Neural cell (in vitro differentiated cells): ENCODE measurements around the gene DCAF16. TPM values are rescaled to one million over a fixed set of nuclear protein-coding genes. Genes with fewer than 3 reads are reported as not detected.

Experiments
- H2AFZ ChIP-seq: fragments of 200-600, 300-800 bp; sonication (generic), shearing (Covaris generic); 2 replicates; pipeline ENCODE4 v1.6.0; 2014; ENCODE audit warnings: low read depth, mild to moderate bottlenecking, antibody characterized with exemption, low read length, moderate library complexity
- H3F3A ChIP-seq: fragments of 200-600 bp; shearing (Covaris generic); 2 replicates; pipeline ENCODE4 v1.6.1; 2016; ENCODE audit warnings: mild to moderate bottlenecking, moderate library complexity, mixed read lengths, antibody characterized with exemption, low read length; ENCODE audit not compliant: insufficient read depth, poor library complexity, severe bottlenecking
- H3K27ac ChIP-seq: fragments of 200-600, 300-800 bp; sonication (generic), shearing (Covaris generic); 2 replicates; pipeline ENCODE4 v1.5.1; 2014; ENCODE audit warnings: mild to moderate bottlenecking, low read length, moderate library complexity
- H3K27me3 ChIP-seq: fragments of 300-800, 200-600 bp; sonication (generic), shearing (Covaris generic); 2 replicates; pipeline ENCODE4 v1.6.0; 2014; ENCODE audit warnings: mild to moderate bottlenecking, low read depth, low read length, moderate library complexity; ENCODE audit not compliant: insufficient read depth
- H3K36me3 ChIP-seq: fragments of 300-800, 200-600 bp; sonication (generic), shearing (Covaris generic); 2 replicates; pipeline ENCODE4 v1.5.1; 2014; ENCODE audit warnings: mild to moderate bottlenecking, antibody characterized with exemption, low read length, moderate library complexity; ENCODE audit not compliant: insufficient read depth
- H3K4me2 ChIP-seq: fragments of 300-800, 200-600 bp; sonication (generic), shearing (Covaris generic); 2 replicates; pipeline ENCODE4 v1.6.0; 2014; ENCODE audit warnings: mild to moderate bottlenecking, low read length
- H3K4me3 ChIP-seq: fragments of 300-800, 200-600 bp; sonication (generic), shearing (Covaris generic); 2 replicates; pipeline ENCODE4 v1.5.1; 2014; ENCODE audit warnings: mild to moderate bottlenecking, low read length, moderate library complexity
- H3K79me2 ChIP-seq: fragments of 200-600 bp; shearing (Covaris generic); replicated peaks from 2 replicates; pipeline ENCODE4 v1.6.0; 2014; ENCODE audit warnings: mild to moderate bottlenecking, low read length, moderate library complexity; ENCODE audit not compliant: insufficient read depth
- H3K9ac ChIP-seq: fragments of 300-800, 200-600 bp; sonication (generic), shearing (Covaris generic); 2 replicates; pipeline ENCODE4 v1.6.1; 2016; ENCODE audit warnings: mild to moderate bottlenecking, low read length, mixed read lengths
- H3K9me2 ChIP-seq: fragments of 200-600 bp; shearing (Covaris generic); 2 replicates; pipeline ENCODE4 v1.6.1; 2016; ENCODE audit warnings: mild to moderate bottlenecking, low read length, mixed read lengths; ENCODE audit not compliant: insufficient read depth
- H3K9me3 ChIP-seq: fragments of 200-600, 300-800 bp; sonication (generic), shearing (Covaris generic); 2 replicates; pipeline ENCODE4 v1.6.1; 2016; ENCODE audit warnings: mild to moderate bottlenecking, mixed run types, low read length, moderate library complexity, mixed read lengths
- H4K20me1 ChIP-seq: fragments of 200-600 bp; shearing (Covaris generic); 2 replicates; pipeline ENCODE4 v1.6.1; 2016; ENCODE audit warnings: mild to moderate bottlenecking, mixed run types; ENCODE audit not compliant: insufficient read depth
- EP300 ChIP-seq: fragments of 450-650 bp; conservative IDR thresholded peaks from 2 replicates; pipeline ENCODE4 v1.6.1; 2014; ENCODE audit warnings: antibody characterized with exemption, mild to moderate bottlenecking, moderate library complexity; ENCODE audit not compliant: poor library complexity, severe bottlenecking
- EZH2 ChIP-seq: fragments of 200-600, 300-800 bp; shearing (Covaris generic), sonication (generic); IDR thresholded peaks from 2 replicates; pipeline ENCODE4 v1.6.1; 2014; ENCODE audit warnings: antibody characterized with exemption, low read length, borderline replicate concordance, mild to moderate bottlenecking; ENCODE audit not compliant: insufficient read depth, poor library complexity, severe bottlenecking
- MXI1 ChIP-seq: fragments of 450-650 bp; conservative IDR thresholded peaks from 2 replicates; pipeline ENCODE4 v1.6.1; 2014; ENCODE audit warnings: antibody characterized with exemption, mild to moderate bottlenecking; ENCODE audit not compliant: poor library complexity, severe bottlenecking
- POLR2AphosphoS5 ChIP-seq: IDR thresholded peaks from 2 replicates; pipeline ENCODE4 v1.6.1; 2012
- RAD21 ChIP-seq: fragments of 450-650 bp; conservative IDR thresholded peaks from 2 replicates; pipeline ENCODE4 v1.6.1; 2014; ENCODE audit warnings: antibody characterized with exemption, mild to moderate bottlenecking, moderate library complexity
- SMC3 ChIP-seq: fragments of 450-650 bp; conservative IDR thresholded peaks from 2 replicates; pipeline ENCODE4 v1.6.1; 2014; ENCODE audit warnings: antibody characterized with exemption, mild to moderate bottlenecking, moderate library complexity; ENCODE audit not compliant: poor library complexity
- TAF1 ChIP-seq: IDR thresholded peaks from 2 replicates; pipeline ENCODE4 v1.6.1; 2012; ENCODE audit warnings: low read depth
- polyA plus RNA-seq: library from polyadenylated mRNA; depleted of rRNA; stranded (reverse); fragments of >200 nt; gene quantifications from 2 replicates; pipeline ENCODE4 v1.2.3, GENCODE V29; 2014
- TF ChIP-seq, protein P1 (sequence below): IDR thresholded peaks from 2 replicates; pipeline ENCODE4 v1.6.1; 2012; ENCODE audit warnings: borderline replicate concordance
- TF ChIP-seq, protein P2 (sequence below): fragments of 450-650 bp; IDR thresholded peaks from 2 replicates; pipeline ENCODE4 v1.5.1; 2014; ENCODE audit warnings: antibody characterized with exemption, mild to moderate bottlenecking, moderate library complexity; ENCODE audit not compliant: poor library complexity, severe bottlenecking

Gene DCAF16
- polyA plus RNA-seq, 1 donor from 2014 or later, result 41.3 TPM

DNA sequence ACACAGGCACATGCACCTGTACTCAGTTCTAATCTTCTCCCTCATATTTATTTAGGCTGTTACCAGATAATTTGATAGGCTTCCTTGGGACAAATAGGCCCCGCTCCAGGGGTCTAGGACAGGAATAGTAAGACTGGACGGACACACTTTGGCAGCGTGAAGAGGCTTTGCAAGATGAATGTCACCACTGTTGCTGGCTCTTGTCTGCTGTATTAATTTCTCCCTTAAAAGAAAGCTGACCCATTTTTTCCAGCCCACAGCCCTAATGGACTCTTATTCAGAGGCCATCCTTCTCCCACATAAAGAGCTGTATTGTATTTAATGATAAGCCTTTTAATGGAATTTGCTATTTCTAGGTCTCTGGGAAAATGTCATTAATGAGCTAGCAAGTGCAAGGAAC is 47.1 kb downstream of the DCAF16 start:
- H2AFZ ChIP-seq, result no peak overlapping the region
- H3K27me3 ChIP-seq, result no peaks in the 10 kb centered on the region
- no peak overlapping the region for H3K4me3 ChIP-seq
- H3K9me3 ChIP-seq, result no peaks in the 10 kb centered on the region
- H3F3A ChIP-seq, result no peaks in the 10 kb centered on the region
- TF ChIP-seq RAD21 (no peak), EP300 (no peak), POLR2AphosphoS5 (no peak), MXI1 (no peak), SMC3 (no peak), TAF1 (no peak), EZH2 (no peak)
- TF ChIP-seq, protein P1, sequence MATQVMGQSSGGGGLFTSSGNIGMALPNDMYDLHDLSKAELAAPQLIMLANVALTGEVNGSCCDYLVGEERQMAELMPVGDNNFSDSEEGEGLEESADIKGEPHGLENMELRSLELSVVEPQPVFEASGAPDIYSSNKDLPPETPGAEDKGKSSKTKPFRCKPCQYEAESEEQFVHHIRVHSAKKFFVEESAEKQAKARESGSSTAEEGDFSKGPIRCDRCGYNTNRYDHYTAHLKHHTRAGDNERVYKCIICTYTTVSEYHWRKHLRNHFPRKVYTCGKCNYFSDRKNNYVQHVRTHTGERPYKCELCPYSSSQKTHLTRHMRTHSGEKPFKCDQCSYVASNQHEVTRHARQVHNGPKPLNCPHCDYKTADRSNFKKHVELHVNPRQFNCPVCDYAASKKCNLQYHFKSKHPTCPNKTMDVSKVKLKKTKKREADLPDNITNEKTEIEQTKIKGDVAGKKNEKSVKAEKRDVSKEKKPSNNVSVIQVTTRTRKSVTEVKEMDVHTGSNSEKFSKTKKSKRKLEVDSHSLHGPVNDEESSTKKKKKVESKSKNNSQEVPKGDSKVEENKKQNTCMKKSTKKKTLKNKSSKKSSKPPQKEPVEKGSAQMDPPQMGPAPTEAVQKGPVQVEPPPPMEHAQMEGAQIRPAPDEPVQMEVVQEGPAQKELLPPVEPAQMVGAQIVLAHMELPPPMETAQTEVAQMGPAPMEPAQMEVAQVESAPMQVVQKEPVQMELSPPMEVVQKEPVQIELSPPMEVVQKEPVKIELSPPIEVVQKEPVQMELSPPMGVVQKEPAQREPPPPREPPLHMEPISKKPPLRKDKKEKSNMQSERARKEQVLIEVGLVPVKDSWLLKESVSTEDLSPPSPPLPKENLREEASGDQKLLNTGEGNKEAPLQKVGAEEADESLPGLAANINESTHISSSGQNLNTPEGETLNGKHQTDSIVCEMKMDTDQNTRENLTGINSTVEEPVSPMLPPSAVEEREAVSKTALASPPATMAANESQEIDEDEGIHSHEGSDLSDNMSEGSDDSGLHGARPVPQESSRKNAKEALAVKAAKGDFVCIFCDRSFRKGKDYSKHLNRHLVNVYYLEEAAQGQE, result no peak
- TF ChIP-seq, protein P2, sequence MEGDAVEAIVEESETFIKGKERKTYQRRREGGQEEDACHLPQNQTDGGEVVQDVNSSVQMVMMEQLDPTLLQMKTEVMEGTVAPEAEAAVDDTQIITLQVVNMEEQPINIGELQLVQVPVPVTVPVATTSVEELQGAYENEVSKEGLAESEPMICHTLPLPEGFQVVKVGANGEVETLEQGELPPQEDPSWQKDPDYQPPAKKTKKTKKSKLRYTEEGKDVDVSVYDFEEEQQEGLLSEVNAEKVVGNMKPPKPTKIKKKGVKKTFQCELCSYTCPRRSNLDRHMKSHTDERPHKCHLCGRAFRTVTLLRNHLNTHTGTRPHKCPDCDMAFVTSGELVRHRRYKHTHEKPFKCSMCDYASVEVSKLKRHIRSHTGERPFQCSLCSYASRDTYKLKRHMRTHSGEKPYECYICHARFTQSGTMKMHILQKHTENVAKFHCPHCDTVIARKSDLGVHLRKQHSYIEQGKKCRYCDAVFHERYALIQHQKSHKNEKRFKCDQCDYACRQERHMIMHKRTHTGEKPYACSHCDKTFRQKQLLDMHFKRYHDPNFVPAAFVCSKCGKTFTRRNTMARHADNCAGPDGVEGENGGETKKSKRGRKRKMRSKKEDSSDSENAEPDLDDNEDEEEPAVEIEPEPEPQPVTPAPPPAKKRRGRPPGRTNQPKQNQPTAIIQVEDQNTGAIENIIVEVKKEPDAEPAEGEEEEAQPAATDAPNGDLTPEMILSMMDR, result no peak
- H3K4me2 ChIP-seq, result no peak overlapping the region
- H3K27ac ChIP-seq, result no peak overlapping the region
- no peak overlapping the region for H3K9ac ChIP-seq
- H4K20me1 ChIP-seq, result no peaks in the 10 kb centered on the region
- no peaks in the 10 kb centered on the region for H3K79me2 ChIP-seq
- H3K36me3 ChIP-seq, result no peaks in the 10 kb centered on the region
- no peaks in the 10 kb centered on the region for H3K9me2 ChIP-seq

GRCh38 chr4:17762726-17763125 is 47.8 kb downstream of the DCAF16 start:
- H4K20me1 ChIP-seq, result no peaks in the 10 kb centered on the region
- no peaks in the 10 kb centered on the region for H3K79me2 ChIP-seq
- H3K27me3 ChIP-seq, result no peaks in the 10 kb centered on the region
- no peaks in the 10 kb centered on the region for H3F3A ChIP-seq
- TF ChIP-seq, protein P2, result no peak
- no peak for TF ChIP-seq SMC3
- no peak for TF ChIP-seq POLR2AphosphoS5
- TF ChIP-seq EP300, result no peak
- TF ChIP-seq TAF1, result no peak
- no peak for TF ChIP-seq MXI1
- no peak for TF ChIP-seq RAD21
- TF ChIP-seq, protein P1, result no peak
- no peak for TF ChIP-seq EZH2
- H3K9me2 ChIP-seq, result no peaks in the 10 kb centered on the region
- H2AFZ ChIP-seq, result no peak overlapping the region
- H3K9me3 ChIP-seq, result no peaks in the 10 kb centered on the region
- no peaks in the 10 kb centered on the region for H3K36me3 ChIP-seq
- H3K4me3 ChIP-seq, result no peak overlapping the region
- no peak overlapping the region for H3K4me2 ChIP-seq
- H3K9ac ChIP-seq, result no peak overlapping the region
- no peak overlapping the region for H3K27ac ChIP-seq
